NT2/D1 (cell line): ENCODE data around the gene G3BP1.

Experiments used
- SUZ12 ChIP-seq: IDR thresholded peaks from 2 replicates; pipeline ENCODE4 v1.6.1; 2011; ENCODE audit not compliant: insufficient read length, insufficient read depth; ENCODE audit errors: extremely low read depth
- YY1 ChIP-seq: IDR thresholded peaks from 2 replicates; pipeline ENCODE4 v1.6.1; 2011; ENCODE audit not compliant: insufficient read length, insufficient read depth
- ZNF274 ChIP-seq: IDR thresholded peaks from 2 replicates; pipeline ENCODE4 v1.6.1; 2011; ENCODE audit warnings: mild to moderate bottlenecking, low read depth, low read length

DNA sequence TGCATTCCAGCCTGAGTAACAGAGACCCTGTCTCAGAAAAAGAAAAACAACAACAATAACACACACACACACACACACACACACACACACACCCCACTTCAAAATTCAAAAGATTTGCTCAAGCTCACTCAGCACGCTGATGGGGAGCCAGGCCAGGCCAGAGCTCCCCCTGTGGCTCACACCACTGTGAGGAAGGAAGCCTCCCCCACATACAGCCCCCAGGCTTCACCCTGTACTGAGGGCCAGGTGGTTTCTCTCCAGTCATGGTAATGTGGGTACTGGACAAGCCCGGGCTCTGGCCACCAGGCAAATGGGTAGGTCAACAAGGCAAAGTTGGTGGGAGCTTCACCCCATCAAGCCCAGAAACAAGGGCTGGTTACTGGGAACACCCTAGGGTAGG lies 32.4 kb upstream of the G3BP1 start:
- TF ChIP-seq SUZ12 (no peak), YY1 (no peak), ZNF274 (no peak)
